Retinal pigment epithelial cell (primary cell): Measurements from ENCODE around the gene HGFAC.

Experiments
- DNase-seq: peaks from one replicate; pipeline ENCODE4 v3.0.0-alpha.2; 2010; ENCODE audit warnings: low read depth
- H3K4me3 ChIP-seq: 2 replicates; pipeline ENCODE4 v1.5.1; 2011; ENCODE audit warnings: mild to moderate bottlenecking, low read length, control low read depth, moderate library complexity
- TF ChIP-seq, protein P1 (sequence below): conservative IDR thresholded peaks from 2 replicates; pipeline ENCODE4 v1.5.1; 2011; ENCODE audit warnings: low read depth, low read length, control low read depth, inconsistent platforms

The HGFAC gene

DNA sequence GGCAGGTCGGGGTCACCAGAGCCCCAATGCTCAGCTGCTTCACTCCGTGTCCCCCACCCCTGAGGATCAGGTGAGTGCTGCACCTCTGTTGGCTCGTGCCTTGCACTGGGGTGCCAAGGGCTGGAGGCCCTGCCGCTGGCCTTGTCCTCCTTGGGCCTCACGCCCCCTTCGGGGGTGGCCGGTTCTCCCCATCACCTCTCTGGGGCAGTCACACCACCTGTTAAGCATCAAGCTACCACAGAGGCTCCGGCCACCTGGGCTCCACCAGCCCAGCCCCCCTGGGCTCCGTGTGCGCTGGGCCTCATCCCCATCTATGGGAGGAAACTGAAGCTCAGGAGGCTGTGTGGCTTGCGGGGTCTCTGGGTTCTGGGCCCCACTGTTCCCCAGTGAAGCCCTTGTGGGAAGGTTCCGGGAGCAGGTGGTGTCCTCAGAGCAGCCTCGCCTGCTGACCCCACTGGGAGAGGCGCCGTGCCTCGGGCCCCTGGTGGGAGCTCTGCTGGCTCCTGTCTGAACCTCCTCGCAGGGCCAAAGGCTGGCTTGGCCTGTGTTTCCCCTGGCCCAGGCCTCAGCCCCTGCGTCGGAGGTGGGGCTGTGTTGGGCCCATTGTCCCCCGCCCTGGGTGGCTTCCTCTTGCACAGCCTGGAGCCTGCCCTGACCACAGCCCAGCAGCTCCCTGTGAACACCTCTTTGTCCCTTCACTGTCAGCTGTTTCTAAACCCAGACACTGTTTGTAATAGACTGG is 52.1 kb downstream of the HGFAC start:
- no peak overlapping the region for H3K4me3 ChIP-seq
- DNase-seq = no peak
- TF ChIP-seq, protein P1, sequence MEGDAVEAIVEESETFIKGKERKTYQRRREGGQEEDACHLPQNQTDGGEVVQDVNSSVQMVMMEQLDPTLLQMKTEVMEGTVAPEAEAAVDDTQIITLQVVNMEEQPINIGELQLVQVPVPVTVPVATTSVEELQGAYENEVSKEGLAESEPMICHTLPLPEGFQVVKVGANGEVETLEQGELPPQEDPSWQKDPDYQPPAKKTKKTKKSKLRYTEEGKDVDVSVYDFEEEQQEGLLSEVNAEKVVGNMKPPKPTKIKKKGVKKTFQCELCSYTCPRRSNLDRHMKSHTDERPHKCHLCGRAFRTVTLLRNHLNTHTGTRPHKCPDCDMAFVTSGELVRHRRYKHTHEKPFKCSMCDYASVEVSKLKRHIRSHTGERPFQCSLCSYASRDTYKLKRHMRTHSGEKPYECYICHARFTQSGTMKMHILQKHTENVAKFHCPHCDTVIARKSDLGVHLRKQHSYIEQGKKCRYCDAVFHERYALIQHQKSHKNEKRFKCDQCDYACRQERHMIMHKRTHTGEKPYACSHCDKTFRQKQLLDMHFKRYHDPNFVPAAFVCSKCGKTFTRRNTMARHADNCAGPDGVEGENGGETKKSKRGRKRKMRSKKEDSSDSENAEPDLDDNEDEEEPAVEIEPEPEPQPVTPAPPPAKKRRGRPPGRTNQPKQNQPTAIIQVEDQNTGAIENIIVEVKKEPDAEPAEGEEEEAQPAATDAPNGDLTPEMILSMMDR = no peak

DNA sequence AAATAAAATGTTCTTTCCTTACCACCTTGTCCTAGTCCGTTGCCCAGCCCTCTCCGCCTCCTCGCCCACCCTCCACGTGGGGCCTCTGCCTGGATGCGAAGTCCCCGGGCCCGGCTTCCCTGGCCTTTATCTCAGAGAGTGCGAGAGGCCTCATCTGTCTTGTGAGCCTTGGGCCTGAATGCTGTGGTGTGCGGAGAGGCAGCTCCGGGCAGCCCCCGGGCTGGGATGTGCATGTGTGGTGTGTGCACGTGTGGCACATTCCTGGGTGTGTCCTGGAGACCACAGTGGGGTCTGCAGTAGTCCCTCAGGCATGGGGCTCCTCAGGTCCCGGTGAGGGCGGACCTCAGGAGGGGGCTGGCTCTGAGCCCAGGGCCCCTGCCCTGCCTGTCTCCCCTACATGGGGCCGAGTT is 52.7 kb downstream of the HGFAC start:
- TF ChIP-seq, protein P1 = no peak
- no peak for DNase-seq
- no peak overlapping the region for H3K4me3 ChIP-seq

DNA sequence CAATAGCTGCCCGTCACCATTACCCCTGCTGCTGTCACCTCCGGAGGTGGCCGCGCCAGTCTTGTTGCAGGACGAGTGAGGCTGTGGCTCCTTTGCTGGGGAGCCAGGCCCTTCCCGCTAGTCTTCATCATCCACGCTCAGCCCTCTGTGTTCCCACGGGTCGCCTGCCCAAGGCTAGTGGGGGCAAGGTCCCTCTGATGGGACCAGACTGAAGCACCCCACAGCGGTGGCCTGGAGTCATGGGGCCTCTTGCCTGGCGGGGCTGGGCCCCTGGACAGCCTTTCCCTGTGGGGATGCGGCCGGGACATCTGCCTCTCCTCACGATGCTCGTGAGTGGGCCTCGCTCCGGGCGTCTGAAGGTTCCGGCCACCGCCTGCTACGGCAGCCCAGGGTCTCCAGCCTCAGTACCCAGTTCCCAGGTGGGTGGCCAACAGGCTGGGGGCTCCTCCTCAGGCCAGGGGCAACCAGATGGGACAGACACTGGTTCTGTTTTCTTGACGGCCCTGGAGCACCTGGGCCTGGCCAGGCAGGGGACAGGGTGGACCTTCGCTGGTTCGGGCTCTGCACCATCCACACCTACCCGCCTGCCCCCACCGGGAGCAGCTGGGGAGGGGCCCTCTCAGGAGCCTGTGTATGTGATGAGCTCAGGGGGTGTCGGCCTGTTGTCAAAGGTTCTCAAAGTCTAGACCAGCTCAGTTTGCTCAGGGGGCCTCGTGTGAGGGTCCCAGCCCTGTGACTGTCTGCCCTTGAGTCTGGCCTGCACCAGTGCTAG is 53.6 kb downstream of the HGFAC start:
- DNase-seq = no peak
- TF ChIP-seq, protein P1 = no peak

DNA sequence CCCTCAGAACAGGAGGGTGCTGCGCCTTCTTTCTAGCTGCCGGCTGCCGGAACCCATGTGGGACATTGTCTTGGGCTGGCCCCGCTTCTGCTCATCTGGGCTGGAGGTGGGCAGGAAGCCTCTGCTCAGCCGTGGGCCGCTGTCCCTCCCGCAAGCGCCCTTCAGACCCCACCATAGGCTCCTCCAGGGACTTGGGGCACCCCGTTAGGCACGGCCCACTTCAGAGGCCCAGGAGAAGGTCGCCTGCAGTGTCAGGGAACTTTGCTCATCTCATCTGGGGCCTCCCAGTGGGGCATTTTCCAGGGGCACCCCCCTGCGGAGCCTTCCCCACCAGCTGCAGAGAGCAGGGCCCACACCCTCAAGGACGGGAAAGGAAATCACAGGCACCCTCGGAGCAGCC is 54.3 kb downstream of the HGFAC start:
- TF ChIP-seq, protein P1 = no peak
- H3K4me3 ChIP-seq = no peak overlapping the region
- DNase-seq = no peak

More for the DNA sequence above, 53.6 kb downstream of the HGFAC start:
- H3K4me3 ChIP-seq = no peak overlapping the region

DNA sequence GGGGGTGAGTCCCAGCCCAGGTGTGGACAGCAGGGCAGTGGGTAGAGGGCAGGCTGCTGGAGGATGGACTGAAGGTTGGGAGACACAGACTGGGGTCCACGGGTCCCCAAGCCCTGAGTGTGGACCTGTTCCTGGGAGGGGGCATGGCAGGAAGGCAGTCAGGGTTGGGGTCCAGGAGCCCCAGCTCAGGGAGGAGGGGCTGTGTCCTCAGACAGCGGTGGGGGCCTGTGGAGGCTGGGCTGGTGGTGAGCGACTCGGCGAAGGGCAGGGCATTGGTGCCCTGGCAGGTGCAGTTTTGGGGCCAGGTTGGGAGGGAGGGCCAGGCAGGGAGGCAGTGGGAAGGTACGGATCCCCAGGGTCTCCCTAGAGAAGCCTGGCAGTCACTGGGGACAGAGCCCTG is 55.3 kb downstream of the HGFAC start:
- TF ChIP-seq, protein P1 = no peak
- DNase-seq = no peak
- no peak overlapping the region for H3K4me3 ChIP-seq

DNA sequence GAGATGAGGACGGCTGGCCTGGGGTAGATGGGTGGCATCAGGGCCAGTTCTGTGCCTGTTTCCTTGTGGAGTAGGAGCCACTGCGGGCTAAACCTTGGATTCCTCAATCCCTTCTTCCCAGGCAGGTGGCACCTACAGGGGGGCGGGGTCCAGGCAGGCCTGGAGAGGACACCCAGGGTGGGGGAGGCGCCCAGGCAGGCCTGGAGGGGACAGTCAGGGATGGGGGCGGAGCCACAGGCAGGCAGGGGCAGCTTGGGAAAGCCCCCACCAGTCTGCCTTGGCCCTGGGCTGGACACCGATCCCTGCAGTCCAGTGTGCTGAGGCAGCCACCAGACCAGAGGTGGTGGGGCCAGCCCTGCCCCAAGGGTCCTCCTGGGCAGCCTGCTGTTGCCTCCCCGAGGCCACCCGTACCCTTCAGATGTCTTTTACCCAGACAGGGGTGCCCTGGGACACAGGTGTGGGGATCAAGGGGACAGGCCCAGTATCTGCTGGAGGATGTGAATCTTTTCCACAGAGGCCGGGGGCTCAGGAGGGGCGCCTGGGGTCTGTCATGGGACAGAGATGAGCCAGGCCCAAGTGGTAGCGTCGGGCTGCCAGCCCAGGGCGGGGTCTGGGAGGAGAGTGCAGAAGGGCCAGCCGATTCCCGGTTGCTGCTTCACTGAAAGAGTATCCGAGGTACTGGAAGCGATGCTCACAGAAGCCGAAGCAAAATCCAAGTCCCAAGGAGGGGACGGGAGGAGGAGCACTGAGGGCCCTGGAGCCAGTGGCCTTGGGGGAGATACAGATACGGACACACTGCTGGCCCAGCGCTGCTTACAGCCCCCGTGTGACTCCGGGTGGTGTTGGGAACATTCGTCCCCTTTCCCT is 56.0 kb downstream of the HGFAC start:
- DNase-seq = no peak
- no peak overlapping the region for H3K4me3 ChIP-seq
- TF ChIP-seq, protein P1 = no peak
